Type B pancreatic cell (in vitro differentiated cells): ENCODE measurements around the gene PLA2G6. TPM values are rescaled to one million over a fixed set of nuclear protein-coding genes. Genes with fewer than 3 reads are reported as not detected.

Source experiments
- DNase-seq: peaks from one replicate; pipeline ENCODE4 v3.0.0; 2021; ENCODE audit warnings: mixed read lengths; ENCODE audit not compliant: unreplicated experiment; ENCODE audit errors: extremely low spot score
- H3K27ac Mint-ChIP-seq: 2 replicates; pipeline ENCODE4 v1.8.0; 2021; ENCODE audit warnings: mild to moderate bottlenecking, mixed read lengths
- H3K27me3 Mint-ChIP-seq: 2 replicates; pipeline ENCODE4 v1.8.0; 2021; ENCODE audit warnings: mixed read lengths
- H3K36me3 Mint-ChIP-seq: 2 replicates; pipeline ENCODE4 v1.8.0; 2021; ENCODE audit warnings: mixed read lengths
- H3K4me1 Mint-ChIP-seq: one replicate; pipeline ENCODE4 v1.8.0; 2021; ENCODE audit warnings: mixed read lengths; ENCODE audit not compliant: unreplicated experiment
- H3K4me3 Mint-ChIP-seq: 2 replicates; pipeline ENCODE4 v1.8.0; 2021; ENCODE audit warnings: mild to moderate bottlenecking, mixed read lengths
- H3K9me3 Mint-ChIP-seq: 2 replicates; pipeline ENCODE4 v1.8.0; 2021; ENCODE audit warnings: mixed read lengths
- total RNA-seq: library from RNA; stranded (reverse); gene quantifications from 2 replicates; pipeline ENCODE4 v1.2.1, GENCODE V29; 2021; ENCODE audit warnings: low replicate concordance
- TF ChIP-seq, protein P1 (sequence below): fragments of 200-600 bp; sonication (generic); conservative IDR thresholded peaks from 2 replicates; pipeline ENCODE4 v1.5.0; 2021; ENCODE audit warnings: antibody characterized with exemption, mild to moderate bottlenecking

Gene PLA2G6
- total RNA-seq, 1 donor from 2014 or later = 64.1 TPM

DNA sequence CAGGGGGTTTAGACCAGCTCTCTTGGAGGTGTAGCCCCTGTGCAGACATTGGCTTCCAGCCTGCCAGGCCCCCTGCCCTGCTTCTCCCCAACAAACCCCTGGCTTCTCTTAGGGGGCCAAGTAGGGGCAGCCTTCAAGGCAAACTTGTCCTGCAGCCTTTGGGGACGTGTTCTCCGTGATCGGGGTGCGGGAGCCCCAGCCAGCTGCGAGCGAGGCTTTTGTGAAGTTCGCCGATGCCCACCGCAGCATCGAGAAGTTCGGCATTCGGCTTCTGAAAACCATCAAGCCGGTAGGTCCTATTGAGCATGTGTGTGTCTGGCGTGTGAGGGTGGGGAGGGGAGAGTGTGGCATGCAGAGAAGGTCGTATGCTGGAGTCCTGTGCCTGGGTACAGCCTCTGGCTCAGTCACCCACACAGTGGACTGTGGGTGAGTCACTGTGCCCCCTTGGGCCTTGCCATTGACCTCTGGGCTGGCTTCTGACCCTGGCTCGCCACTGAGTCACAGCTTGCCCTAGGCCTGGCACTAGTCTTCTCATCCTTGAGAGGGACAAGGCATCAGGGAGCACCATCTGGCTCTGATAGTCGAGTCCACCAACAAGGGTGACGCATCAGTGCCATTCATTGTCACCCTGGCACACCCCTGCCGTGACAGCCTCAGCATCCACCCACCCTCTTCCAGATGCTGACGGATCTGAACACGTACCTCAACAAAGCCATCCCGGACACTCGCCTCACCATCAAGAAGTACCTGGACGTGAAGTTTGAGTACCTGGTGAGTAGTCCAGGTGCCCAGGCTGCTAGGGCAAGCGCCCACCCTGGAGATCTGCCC, 109.1 kb downstream of the PLA2G6 start:
- H3K27ac Mint-ChIP-seq = no peak overlapping the region
- H3K4me3 Mint-ChIP-seq = no peak overlapping the region
- no peaks in the 10 kb centered on the region for H3K27me3 Mint-ChIP-seq
- TF ChIP-seq, protein P1, sequence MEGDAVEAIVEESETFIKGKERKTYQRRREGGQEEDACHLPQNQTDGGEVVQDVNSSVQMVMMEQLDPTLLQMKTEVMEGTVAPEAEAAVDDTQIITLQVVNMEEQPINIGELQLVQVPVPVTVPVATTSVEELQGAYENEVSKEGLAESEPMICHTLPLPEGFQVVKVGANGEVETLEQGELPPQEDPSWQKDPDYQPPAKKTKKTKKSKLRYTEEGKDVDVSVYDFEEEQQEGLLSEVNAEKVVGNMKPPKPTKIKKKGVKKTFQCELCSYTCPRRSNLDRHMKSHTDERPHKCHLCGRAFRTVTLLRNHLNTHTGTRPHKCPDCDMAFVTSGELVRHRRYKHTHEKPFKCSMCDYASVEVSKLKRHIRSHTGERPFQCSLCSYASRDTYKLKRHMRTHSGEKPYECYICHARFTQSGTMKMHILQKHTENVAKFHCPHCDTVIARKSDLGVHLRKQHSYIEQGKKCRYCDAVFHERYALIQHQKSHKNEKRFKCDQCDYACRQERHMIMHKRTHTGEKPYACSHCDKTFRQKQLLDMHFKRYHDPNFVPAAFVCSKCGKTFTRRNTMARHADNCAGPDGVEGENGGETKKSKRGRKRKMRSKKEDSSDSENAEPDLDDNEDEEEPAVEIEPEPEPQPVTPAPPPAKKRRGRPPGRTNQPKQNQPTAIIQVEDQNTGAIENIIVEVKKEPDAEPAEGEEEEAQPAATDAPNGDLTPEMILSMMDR = no peak
- DNase-seq = no peak
- H3K9me3 Mint-ChIP-seq = no peaks in the 10 kb centered on the region
- H3K36me3 Mint-ChIP-seq = no peaks in the 10 kb centered on the region
- peaks cover 4% of the 10 kb centered on the region for H3K4me1 Mint-ChIP-seq

DNA sequence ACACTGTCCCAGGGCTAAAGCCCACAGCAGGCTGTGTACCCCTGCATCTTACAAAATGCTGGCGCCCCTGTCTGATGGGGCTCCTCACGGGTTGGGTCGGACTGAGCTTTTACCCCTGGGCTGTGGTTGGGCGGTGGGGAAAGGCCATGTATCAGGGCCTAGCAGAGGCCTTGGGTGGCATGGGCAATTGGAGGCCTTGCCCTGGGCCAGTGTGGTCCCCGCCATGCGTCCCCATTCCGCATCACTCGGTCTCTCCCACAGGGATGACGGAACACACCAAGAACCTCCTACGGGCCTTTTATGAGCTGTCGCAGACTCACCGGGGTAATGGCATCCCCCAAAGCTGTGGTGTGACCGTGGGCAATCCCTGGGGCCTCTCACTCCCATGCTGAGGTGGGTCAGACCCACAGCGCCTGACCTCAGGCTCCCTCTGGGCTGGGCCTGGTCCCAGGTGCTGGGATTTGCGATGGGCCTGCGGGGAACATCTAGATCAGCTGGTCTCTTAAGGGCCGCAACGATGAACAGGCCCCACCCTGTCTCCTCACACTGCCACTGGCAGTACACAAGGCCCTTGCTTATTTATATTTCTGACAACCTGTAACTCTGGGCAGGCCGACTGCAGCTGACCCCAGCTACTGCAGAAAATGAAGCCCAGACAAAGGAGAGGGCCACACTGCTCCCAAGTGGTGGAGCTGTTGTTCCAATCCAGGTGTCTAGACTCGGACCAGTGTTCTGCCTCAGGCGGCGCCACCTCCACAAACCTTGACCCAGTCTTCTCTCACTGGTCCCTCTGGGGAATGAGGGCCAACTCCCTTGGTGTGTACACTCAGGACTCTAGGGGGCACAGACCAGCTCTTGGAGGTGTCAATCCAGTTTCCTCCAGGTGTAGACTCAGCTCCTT, 110.0 kb downstream of the PLA2G6 start:
- TF ChIP-seq, protein P1 = no peak
- no peak overlapping the region for H3K27ac Mint-ChIP-seq

DNA sequence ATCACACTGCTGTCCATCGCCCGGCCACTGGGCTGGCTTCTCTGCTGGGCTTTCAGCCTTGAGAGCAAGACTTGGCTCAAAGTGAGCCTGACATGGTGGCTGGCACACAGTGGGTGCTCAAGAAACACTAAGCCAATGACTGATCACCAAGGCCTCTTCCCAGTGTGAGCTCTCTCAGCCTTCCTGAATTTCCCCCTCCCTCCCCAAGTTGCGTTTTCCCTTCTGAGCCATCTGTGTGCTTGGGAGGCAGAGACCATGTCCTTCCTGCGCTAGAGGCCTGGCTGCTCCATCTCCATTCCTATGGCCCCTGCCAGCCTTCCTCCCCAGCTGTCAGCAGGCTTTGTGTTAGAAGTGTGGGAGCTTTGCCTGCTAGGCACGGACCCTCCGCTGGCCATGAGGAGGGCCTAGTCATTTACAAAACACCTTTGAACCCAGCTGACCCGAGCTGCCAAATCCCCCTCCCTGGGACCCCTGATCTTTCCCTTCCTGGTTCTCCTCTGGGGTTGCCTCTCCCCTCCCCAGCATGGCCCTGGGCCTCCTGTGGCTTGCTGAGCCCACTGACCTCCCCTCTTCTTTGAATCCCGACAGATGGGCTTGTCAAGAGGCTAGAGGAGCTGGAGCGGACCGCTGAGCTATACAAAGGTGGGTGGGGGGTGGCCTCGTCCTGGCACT, 111.2 kb downstream of the PLA2G6 start:
- no peak overlapping the region for H3K27ac Mint-ChIP-seq
- no peaks in the 10 kb centered on the region for H3K27me3 Mint-ChIP-seq
- peaks cover 4% of the 10 kb centered on the region for H3K4me1 Mint-ChIP-seq
- H3K9me3 Mint-ChIP-seq = no peaks in the 10 kb centered on the region
- DNase-seq = no peak
- no peak overlapping the region for H3K4me3 Mint-ChIP-seq
- TF ChIP-seq, protein P1 = no peak
- no peaks in the 10 kb centered on the region for H3K36me3 Mint-ChIP-seq

More for the DNA sequence above, 110.0 kb downstream of the PLA2G6 start:
- Mint-ChIP-seq H3K27me3 (no peaks in the 10 kb centered on the region), H3K4me1 (peaks cover 4% of the 10 kb centered on the region), H3K4me3 (no peak overlapping the region), H3K9me3 (no peaks in the 10 kb centered on the region), H3K36me3 (no peaks in the 10 kb centered on the region)
- no peak for DNase-seq

DNA sequence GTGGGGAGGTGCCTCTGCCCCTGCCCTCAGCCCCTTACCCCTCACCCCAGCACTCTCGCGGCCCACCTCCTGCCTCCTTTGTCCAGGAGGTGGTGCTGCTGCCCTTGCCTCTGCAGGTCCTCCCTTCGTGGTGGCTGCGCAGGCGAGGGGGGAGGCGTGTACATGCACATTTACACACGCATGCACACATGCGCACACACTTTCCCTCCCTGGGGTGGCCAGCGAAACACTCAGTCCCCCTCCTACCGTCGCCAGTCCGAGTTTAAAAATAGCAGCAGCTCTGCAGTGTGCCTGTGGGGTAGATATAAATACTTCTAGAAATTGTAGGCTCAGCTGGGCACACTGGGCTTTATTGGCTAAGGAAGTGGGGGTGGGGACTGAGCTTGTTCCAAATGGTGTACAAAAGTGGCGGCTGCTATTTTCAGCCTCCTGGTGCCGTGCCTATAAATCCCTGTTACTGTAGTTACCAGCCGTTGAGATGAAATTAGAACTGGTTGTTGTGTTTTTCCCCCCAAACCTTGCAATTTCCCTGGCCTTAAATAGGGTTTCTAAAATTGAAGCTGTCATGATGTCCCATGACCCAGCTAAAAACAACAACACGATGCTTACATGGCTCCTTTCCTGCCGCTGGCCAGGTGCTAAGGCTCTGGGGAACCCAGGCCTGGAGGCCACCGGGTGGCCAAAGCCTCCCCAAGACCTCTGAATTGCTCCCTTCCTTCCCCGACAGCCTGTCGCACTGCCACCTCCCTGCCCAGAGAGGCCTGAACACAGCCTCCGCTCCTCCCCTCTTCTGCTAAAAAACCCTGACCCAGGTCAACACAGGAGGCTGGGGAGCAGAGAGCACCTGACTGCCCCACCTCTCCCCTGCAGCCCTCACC, 112.0 kb downstream of the PLA2G6 start:
- no peaks in the 10 kb centered on the region for H3K27me3 Mint-ChIP-seq
- H3K27ac Mint-ChIP-seq = no peak overlapping the region
- DNase-seq = no peak
- no peak overlapping the region for H3K4me3 Mint-ChIP-seq
- no peaks in the 10 kb centered on the region for H3K36me3 Mint-ChIP-seq
- no peaks in the 10 kb centered on the region for H3K9me3 Mint-ChIP-seq
- TF ChIP-seq, protein P1 = peak; percentile 75
- peaks cover 4% of the 10 kb centered on the region for H3K4me1 Mint-ChIP-seq
